HG02571 (cell line): ENCODE results near the gene KIRREL3.
"Not testable (repeated sequence)": the region's sequence is repeated elsewhere in the genome, so short reads cannot be mapped to it uniquely, and the experiment has no call there.

Experiments used
- ATAC-seq: cut with Tn5 transposase; IDR thresholded peaks from one replicate; pipeline ENCODE4 v1.9.1; 2021; ENCODE audit warnings: mild to moderate bottlenecking, moderate library complexity; ENCODE audit not compliant: unreplicated experiment

Gene KIRREL3

GRCh38 chr11:126381960-126382359 is 618.6 kb downstream of the KIRREL3 start:
- not testable (repeated sequence) for ATAC-seq

- ATAC-seq = no peak
Measured at GRCh38 chr11:126380909-126381308, 619.7 kb downstream of the KIRREL3 start.

- no peak for ATAC-seq
Measured at GRCh38 chr11:126378763-126379162, 621.8 kb downstream of the KIRREL3 start.

- no peak for ATAC-seq
Measured at GRCh38 chr11:126375726-126376125, 624.8 kb downstream of the KIRREL3 start.

GRCh38 chr11:126374562-126375300 is 625.8 kb downstream of the KIRREL3 start:
- ATAC-seq = not testable (repeated sequence)

GRCh38 chr11:126373389-126374066 is 627.0 kb downstream of the KIRREL3 start:
- ATAC-seq = not testable (repeated sequence)
